HG02588 (cell line): Measurements from ENCODE around the gene PAX2.

Source experiments
- ATAC-seq: cut with Tn5 transposase; IDR thresholded peaks from one replicate; pipeline ENCODE4 v1.9.1; 2021; ENCODE audit warnings: mild to moderate bottlenecking, moderate library complexity; ENCODE audit not compliant: unreplicated experiment

The PAX2 gene

GRCh38 chr10:100831742-100832141 is 86.4 kb downstream of the PAX2 start:
- ATAC-seq: no peak

- ATAC-seq: no peak
These were observed 90.4 kb downstream of the PAX2 start for GRCh38 chr10:100835810-100836209.

GRCh38 chr10:100836891-100837290 is 91.5 kb downstream of the PAX2 start:
- no peak for ATAC-seq

- ATAC-seq: no peak
These were observed 91.9 kb downstream of the PAX2 start for GRCh38 chr10:100837300-100837699.

- no peak for ATAC-seq
These were observed 93.6 kb downstream of the PAX2 start for GRCh38 chr10:100838986-100839385.

- no peak for ATAC-seq
These were observed 96.1 kb downstream of the PAX2 start for GRCh38 chr10:100841528-100841927.

GRCh38 chr10:100847440-100847839 is 102.1 kb downstream of the PAX2 start:
- ATAC-seq: no peak

- ATAC-seq: no peak
These were observed 103.4 kb downstream of the PAX2 start for GRCh38 chr10:100848770-100849169.

GRCh38 chr10:100858261-100858660 is 112.9 kb downstream of the PAX2 start:
- ATAC-seq: no peak

- ATAC-seq: no peak
These were observed 113.5 kb downstream of the PAX2 start for GRCh38 chr10:100858747-100859483.

- ATAC-seq: no peak
These were observed 114.0 kb downstream of the PAX2 start for GRCh38 chr10:100859484-100859763.

- no peak for ATAC-seq
These were observed 118.1 kb downstream of the PAX2 start for GRCh38 chr10:100863433-100863832.

GRCh38 chr10:100864036-100864885 is 118.9 kb downstream of the PAX2 start:
- ATAC-seq: no peak

GRCh38 chr10:100864978-100865377 is 119.6 kb downstream of the PAX2 start:
- no peak for ATAC-seq

- no peak for ATAC-seq
These were observed 120.6 kb downstream of the PAX2 start for GRCh38 chr10:100866010-100866409.

- no peak for ATAC-seq
These were observed 121.3 kb downstream of the PAX2 start for GRCh38 chr10:100866575-100867098.

- no peak for ATAC-seq
These were observed 122.0 kb downstream of the PAX2 start for GRCh38 chr10:100867261-100867963.

- ATAC-seq: no peak
These were observed 123.0 kb downstream of the PAX2 start for GRCh38 chr10:100868382-100868781.

GRCh38 chr10:100869399-100869798 is 124.0 kb downstream of the PAX2 start:
- ATAC-seq: no peak

- no peak for ATAC-seq
These were observed 126.8 kb downstream of the PAX2 start for GRCh38 chr10:100872034-100872791.
